Measurements from ENCODE around the gene APOL1.

The APOL1 gene

DNA sequence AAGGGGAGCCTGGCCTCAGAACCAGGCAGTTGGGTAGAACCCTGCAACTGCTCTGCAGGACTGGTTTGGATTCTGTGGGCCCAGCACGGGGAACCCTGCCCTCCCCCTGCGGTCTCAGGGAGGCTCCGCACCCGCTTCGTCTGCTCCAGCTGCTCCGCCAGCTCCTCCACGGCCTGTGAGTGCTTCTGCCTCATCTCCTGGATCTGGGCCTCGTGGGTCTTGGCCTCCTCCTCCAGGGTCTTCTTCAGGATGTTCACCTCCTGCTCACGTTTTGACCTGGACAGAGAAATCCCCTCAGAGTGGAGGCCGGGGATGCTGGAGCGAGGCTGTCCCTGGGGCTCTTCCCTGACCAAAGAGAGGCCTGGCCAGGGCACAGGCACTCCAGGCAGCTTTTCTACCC, 41.9 kb downstream of the APOL1 start:
- DNase-seq, result no peak

DNA sequence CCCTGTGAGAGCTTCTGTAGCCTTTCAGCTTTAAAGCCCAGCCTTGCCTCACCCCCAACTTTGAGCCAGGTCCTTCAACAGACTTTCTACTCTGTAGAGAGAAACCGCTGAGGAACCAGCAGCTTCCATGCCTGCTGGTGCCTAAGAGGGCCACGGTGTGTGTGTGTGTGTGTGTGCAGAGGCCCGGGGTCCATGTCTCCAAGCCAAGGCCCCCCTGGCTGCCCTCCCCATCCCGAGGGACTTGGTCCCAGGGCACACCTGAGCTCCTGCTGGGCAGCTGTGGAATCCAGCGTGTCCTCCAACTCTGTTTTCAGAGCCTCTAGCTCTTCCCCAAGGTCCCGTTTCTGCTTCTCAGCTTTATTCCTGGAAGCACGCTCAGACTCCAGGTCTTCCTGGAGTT, 42.3 kb downstream of the APOL1 start:
- no peak for DNase-seq

DNA sequence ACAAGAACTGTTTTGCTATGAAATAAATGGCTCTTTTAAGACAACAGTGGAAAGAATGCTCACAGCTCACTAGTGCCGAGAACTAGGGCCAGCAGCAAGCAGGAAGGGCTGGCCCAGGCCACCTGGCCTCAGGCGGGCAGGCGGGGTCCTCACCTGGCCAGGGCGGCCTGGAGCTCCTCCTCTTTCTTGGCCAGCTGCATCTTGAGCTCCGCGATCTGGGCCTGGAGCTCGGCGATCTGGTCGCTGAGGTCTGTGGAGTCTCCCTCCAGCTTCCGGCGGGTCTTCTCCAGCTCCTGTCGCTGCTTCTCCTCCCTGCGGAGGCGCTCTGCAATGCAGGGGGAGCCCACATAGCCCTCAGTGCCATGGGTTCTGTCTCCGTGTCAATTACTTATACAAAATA, 43.8 kb downstream of the APOL1 start:
- DNase-seq, result no peak

DNA sequence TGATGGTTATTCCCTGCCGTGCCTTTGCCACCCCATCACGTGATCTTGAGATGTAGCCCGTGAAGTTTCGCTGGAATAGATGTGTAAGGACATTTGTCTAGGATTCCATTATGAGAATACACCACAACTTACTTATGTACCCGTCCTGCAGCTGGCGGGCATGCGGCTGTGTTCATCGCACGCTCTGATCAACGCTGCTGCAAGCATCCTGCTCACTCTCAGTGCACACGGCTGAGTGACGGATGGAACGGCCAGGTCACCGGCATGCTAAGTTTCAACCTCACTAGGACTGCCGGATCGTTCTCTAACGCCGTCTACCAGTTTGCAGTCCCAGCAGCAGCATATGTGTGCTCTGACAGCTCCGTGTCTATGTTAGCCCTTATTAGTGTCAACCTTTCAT, 44.6 kb downstream of the APOL1 start:
- no peak for DNase-seq

DNA sequence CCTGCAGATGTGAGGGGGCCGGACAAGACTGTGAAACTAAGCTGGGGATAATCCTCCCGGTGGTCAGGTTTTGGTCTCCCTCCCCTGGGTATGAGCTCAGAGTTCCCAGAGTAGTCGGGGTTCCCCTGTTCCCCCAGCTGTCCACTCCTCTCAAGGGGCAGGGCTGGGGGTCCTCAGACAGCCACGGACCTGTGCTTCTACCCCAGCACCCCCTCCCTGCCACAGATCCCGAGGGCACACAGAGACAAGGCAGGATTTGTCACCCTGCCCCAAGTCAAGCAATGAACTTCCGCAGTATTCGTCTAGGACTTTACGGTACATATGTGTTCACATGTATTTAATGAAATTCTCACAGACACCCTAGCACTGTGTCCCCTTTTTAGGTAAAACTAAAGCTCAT, 45.2 kb downstream of the APOL1 start:
- no peak for DNase-seq

DNA sequence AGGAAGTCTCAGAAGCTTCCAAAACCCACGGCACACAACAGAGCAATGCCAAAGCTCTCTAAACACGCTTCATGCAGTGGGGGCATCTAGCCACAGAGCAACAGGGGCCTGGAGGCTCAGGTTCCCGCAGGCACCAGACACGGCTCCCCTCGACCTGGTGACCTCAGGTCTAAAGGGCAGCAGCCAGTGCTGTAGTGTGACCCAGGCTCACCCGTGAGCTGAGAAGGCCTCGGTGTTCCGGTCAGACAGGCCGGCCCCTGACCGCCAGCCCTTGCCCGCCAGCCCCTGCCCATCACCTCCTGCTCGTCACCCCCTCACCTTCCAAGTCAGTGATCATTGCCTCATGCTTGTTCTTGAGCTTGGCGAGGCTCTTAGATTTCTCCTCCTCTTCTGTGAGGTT, 45.7 kb downstream of the APOL1 start:
- no peak for DNase-seq

DNA sequence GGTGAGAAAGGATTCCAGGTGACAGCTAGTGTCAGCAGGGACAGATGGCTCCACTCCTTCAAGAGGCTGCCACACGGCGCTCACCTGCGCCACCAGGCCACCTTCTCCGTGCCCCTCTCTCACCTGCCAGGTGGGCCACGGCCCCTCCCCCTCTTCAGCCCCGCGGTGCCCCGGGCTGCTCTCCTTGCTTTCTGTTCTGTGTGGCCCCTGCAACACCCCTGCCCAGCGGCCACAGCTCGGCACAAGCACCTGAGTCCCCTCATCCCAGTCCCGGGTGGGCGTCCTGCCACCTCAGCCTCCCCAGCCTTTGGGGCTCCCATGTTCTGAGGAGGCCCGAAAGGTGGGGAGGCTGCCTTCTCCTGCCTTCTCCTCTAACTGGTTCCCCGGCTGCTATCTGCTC, 46.4 kb downstream of the APOL1 start:
- no peak for DNase-seq

DNA sequence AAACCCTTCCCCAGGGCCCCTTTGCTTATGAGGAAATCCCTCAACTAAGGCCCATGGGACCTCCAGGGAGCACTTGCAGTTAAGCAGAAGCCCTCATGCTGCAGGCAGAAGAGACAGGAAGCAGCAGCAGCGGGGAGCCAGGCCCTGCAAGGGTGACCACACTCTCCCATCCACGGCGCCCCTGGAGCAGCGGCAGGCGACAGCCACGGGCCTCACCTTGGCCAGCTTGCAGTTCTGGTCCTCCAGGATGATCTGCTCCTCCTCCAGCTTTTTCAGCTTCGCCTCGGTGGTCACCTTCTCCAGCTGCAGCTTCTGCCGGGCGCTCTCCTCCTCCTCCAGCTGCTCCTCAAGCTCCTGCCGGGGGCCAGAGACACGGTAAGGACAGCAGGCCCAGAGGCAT, 47.0 kb downstream of the APOL1 start:
- no peak for DNase-seq

DNA sequence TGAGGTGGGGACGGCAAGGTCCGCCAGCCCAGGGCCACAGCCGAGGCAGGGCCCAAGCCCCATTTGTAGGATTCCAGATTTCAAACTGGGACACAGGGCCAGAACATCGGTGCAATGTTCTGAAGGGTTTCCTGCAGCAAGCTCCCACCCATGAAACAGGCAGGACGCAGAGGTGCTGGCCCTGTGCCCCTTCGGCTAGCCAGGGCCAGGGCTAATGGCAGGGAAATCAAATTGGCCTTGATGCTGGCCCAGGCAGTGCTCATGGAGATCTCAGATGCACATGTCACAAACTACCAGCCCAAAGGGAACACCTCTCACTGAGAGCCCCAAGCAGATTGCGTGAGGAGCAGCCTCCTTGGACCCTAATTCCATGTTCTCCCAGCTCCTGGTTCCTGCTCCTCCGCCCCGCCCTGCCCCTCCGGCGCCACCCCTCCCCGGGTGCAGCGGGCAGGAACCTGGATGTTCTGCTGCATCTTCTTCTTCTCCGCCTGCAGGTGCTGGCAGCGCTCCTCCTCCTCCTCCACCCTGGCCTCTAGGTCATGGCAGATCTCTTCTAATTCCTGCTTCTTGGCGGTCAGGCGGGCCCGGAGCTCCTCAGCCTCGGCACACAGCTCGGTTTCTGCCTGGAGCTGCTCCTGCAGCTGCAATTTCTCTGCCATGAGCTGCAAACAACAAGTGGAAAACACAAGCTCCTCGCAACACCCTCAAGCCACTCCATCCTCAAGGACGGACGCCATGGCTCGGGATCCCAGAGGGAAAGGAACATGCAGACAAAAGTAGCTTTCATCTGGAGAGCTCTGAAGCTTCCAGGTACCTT, 47.7 kb downstream of the APOL1 start:
- no peak for DNase-seq

DNA sequence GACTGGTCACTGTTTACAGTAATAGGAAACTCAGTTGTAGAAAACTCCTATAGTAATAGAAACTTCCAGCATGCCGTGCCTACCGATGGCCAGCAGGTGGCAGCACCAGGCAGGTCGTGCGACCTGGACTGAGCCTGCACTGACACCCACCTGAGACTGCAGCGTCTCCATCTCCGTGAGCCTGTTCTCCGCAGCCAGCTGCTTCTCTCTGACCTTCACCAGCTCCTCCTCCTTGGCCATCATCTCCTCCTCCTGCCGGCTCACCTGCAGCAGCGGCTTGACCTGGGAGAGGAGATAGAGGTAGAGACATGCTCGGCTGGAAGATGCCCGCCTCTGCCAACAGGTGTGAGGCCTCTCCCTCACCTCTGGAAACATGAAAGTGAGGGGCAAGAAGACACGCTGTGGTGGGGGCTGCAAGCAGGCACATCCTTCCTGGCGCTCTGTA, 48.5 kb downstream of the APOL1 start:
- DNase-seq, result peak; percentile 85

DNA sequence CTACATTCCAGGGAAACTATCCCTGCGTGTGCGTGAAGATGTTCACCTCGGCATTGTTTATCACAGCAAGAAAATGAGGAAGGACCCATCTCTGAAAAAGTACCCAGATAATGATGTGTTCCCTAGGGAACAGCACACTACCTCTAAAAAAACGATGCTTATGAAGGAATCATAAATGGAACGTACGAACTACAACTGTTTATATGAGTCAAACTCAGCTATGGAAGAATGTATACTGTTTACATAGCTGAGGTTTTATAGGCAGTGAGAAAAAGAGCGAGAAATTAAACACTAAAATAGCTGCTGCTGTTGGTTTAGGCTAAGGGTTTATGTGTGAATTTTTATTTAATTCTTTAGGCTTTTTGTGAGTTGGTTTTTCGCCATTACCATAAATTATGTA, 48.9 kb downstream of the APOL1 start:
- no peak for DNase-seq

DNA sequence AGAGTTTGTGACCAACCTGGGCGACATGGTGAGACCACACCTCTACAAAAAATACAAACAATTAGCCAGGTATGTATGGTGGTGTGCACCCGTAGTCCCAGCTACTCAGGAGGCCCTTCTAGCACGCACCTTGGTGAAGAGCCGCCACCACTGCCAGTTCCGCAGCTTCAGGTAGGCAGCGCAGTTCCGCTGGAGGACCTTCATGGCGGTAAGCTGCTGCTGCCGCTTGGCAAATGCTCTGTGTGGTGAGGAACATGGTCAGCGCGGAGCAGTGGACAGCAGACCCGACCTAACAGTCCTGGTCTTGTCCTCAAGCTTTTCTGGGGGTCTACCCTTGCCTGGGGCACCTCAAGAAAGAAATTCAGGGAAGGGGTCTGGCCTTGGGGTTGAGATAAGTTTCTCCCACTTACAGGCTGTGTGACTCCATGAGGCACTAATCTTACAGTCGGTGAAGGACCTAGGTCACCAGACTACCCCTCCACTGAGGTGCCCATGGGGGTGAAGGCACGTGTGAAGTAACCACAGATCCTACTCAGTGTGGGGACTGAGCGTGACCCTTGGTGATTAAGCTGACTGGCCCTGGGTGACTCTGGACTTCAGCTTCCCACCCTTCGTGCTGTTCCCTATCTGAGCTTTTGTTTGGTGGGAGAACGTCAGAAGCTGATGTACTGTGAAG, 49.6 kb downstream of the APOL1 start:
- DNase-seq, result no peak

DNA sequence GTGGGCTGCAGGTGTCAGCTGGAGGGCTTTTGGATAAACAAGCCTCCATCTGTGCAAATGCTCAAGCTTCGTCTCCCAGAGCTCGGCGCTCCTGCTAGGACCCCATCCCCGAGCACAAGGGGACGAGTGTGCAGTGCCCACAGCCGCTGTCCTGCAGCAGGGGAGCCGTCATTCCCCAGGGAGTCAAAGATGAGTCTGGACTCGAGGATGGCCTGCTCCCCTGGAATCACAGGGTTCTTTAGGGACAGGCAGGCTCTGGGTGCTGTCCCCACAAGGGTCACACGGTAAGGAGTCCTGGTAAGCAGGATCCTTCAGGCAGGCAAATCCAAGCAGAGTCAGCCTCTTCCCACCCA, 50.2 kb downstream of the APOL1 start:
- no peak for DNase-seq

DNA sequence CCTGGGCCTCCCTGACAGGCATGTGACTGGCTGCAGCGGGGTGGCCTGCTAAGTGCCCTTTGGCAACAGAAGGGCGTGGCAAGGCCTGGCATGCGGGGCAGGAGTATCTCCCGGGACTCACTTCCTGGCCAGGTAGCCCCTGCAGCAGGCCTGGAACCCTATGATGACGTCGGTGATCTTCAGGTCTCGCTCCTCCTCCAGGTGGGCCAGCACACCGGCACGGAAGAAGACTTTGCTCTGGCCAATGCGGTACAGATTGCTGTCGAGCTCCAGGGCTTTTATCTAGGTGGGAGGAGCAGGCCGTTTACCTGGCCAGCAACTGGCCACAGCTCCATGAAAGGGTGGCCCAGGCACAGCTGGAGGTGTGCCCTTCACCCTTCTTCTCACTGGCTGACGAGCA, 50.9 kb downstream of the APOL1 start:
- no peak for DNase-seq

DNA sequence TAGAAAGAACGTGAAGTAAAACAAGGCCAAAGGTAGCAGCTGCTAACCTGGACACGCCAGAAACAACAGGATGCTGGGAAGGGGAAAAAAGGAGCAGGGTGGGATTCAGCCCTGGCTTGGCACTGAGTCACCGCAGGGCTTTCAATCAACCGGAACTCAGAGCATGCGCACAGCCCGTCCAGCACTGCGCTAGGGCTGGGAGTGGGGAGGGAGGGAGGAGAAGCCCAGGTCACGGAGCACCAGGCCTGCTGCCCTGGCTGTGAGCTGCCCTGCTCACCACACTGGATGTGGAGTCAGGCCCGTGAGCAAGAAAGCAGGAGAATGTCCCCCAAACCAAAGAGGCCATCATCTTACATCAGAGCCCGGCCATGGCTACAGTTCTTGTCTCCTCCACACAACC, 51.5 kb downstream of the APOL1 start:
- DNase-seq, result no peak

DNA sequence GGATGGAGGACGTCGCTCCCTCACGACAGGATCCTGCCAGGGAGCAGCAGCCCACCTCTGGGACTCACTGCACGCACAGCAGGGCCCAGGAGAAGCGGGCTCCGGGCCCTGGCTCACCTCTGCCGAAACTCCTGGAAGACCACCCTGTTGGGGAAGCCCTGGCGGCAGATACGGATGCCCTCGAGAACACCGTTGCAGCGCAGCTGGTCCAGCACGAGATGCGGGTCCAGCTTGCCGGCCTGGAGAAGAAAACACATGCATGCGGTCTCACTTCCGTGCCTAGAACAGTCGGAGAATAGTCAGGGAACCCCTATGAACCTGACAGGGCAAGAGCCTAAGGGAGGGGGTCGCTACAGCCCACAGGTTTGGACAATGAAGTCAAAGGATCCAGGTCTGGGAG, 52.9 kb downstream of the APOL1 start:
- DNase-seq, result peak; percentile 13

DNA sequence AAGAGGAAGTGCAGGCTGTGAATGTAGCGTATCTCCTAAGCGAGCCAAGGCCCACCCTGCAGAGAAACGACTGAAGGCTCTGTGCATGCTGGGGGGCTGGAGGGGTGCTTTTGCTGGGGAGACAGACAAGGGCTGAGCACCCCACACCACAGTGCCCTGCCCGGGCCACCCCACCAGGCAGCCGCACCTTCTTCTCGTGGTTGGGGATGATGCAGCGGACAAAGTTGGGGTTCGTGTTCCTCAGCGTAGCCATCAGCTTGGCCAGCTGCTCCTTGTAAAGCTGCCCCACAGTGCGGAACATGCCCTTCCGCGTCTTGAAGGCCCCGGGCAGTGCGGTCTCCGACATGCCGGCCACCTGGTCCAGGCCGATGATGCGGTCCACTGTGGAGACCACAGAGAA, 53.3 kb downstream of the APOL1 start:
- DNase-seq, result peak; percentile 14

DNA sequence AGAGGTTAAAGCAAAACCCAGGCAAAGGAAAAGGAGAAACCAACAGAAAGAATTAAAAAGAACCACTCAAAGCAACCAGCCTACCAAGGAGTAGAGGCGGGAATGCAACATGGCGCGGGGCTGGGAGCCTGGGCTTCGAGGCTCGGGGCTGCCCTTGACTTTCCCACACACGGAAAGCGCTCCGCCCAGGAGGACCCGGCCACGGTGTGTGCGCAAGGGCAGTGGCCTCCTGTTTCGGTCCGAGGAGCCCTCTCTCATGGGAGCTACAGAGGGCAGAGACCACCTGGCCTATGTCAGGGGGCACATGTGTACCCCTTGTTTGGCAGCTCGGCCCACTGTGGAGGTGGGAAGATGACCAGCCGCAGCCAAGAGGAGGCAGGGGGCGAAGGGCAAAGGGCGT, 55.9 kb downstream of the APOL1 start:
- DNase-seq, result no peak

DNA sequence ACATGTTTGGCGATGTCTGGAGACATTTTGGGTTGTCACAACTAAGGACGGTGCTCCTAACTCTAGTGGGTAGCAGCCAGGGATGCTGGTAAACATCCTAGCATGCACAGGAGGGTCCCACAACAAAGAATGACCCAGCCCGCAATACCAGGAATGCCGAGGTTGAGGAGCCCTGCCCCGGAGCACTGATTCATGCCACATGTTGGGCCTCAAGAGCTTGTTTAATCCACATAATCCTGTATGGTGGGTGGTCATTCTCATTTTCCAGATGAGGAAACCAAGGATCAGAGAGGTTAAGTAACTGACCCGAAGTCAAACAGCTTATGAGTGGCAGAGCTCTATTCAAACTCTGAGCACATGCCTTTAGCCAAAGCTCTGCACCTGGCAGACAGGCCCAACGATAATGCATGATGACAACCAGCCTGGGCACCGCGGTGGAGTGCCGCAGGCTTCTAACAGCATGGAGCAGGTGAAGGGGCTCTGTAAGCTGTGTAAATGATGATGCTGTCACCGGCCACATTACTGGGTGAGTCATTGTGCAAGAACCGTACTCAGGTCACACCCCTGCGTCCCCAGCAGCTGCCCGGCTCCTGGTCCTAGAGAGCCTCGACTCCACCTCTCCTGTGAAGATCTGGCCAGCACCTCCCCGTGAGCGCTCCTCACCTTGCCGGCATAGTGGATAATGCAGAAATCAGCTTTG, 58.6 kb downstream of the APOL1 start:
- peak; percentile 16 for DNase-seq

DNA sequence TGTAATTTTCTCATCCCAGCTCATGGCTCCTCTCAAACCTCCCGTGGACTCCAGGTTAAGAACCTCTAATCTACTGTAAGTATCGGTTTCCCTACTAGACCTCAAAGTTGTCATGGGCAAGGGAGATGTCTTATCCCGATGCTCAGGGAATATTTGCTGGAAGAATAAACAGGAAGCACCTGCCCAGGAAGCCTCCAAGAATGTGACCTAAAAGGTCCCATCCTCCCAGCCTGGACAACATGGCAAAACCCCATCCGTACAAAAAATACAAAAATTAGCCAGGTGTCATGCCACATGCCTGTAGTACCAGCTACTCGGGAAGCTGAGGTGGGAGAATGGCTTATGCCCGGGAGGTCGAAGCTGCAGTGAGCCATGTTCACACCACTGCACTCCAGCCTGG, 62.4 kb downstream of the APOL1 start:
- DNase-seq, result no peak

DNA sequence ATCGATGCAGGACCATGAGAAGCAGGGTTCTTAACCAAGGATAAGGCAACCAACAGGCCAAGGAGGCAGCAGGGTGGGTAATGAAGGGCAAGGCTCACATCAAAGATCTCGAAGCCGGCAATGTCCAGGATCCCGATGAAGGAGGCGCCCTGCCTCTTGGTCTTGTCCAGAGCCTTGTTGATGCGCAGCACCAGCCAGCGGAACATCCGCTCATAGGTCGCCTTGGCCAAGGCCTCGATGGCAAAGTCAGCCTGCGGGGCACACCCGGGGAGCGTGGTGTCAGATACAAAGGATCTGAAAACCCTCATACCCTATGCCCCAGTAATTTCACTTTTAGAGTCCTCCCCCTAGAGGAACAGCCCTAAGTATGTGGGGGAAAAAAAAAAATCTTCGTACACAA, 63.5 kb downstream of the APOL1 start:
- no peak for DNase-seq
